Smooth muscle cell (in vitro differentiated cells): ENCODE results near the gene CXXC5. TPM values are rescaled to one million over a fixed set of nuclear protein-coding genes. Genes with fewer than 3 reads are reported as not detected.

Experiments
- DNase-seq: peaks from one replicate; lab custom pipeline; 2025; ENCODE audit not compliant: unreplicated experiment; lab: John Stamatoyannopoulos, UW
- H2AFZ ChIP-seq: fragments of 200-600 bp; sonication (generic); 2 replicates; pipeline ENCODE4 v1.6.0; 2016; ENCODE audit warnings: antibody characterized with exemption, low read depth, mild to moderate bottlenecking
- H3F3A ChIP-seq: fragments of 200-600 bp; sonication (generic); 2 replicates; pipeline ENCODE4 v1.6.0; 2017; ENCODE audit warnings: antibody characterized with exemption, low read depth
- H3K27ac ChIP-seq: fragments of 200-600 bp; sonication (generic); 2 replicates; pipeline ENCODE4 v1.5.1; 2016; ENCODE audit warnings: low read depth, mild to moderate bottlenecking
- H3K27me3 ChIP-seq: fragments of 200-600 bp; sonication (generic); 2 replicates; pipeline ENCODE4 v1.6.1; 2016; ENCODE audit warnings: low read depth, mild to moderate bottlenecking
- H3K36me3 ChIP-seq: fragments of 200-600 bp; sonication (generic); 2 replicates; pipeline ENCODE4 v1.5.1; 2016; ENCODE audit warnings: low read depth
- H3K4me1 ChIP-seq: fragments of 200-600 bp; sonication (generic); 2 replicates; pipeline ENCODE4 v1.5.1; 2016; ENCODE audit warnings: low read depth
- H3K4me2 ChIP-seq: fragments of 200-600 bp; sonication (generic); 2 replicates; pipeline ENCODE4 v1.6.0; 2016; ENCODE audit warnings: mild to moderate bottlenecking
- H3K4me3 ChIP-seq: fragments of 200-600 bp; sonication (generic); 2 replicates; pipeline ENCODE4 v1.5.1; 2016; ENCODE audit warnings: mild to moderate bottlenecking
- H3K79me2 ChIP-seq: fragments of 200-600 bp; sonication (generic); 2 replicates; pipeline ENCODE4 v1.6.0; 2016; ENCODE audit warnings: low read depth, mild to moderate bottlenecking
- H3K9ac ChIP-seq: fragments of 200-600 bp; sonication (generic); 2 replicates; pipeline ENCODE4 v1.6.0; 2016; ENCODE audit warnings: low read depth
- H3K9me3 ChIP-seq: fragments of 200-600 bp; sonication (generic); replicated peaks from 2 replicates; pipeline ENCODE4 v1.5.1; 2016; ENCODE audit warnings: low read depth
- H4K20me1 ChIP-seq: fragments of 200-600 bp; sonication (generic); 2 replicates; pipeline ENCODE4 v1.6.0; 2016; ENCODE audit warnings: low read depth
- CTCF ChIP-seq: fragments of 200-600 bp; sonication (generic); IDR thresholded peaks from 2 replicates; pipeline ENCODE4 v1.5.1; 2017; ENCODE audit warnings: borderline replicate concordance, mild to moderate bottlenecking, antibody characterized with exemption; ENCODE audit not compliant: insufficient read depth, poor library complexity, severe bottlenecking
- WGBS: methylation state at CpG from one replicate; pipeline ENCODE4 v1.1.7; 2016; ENCODE audit warnings: low lambda C conversion rate; 5-methylcytosine and 5-hydroxymethylcytosine counted together
- polyA plus RNA-seq: library from polyadenylated mRNA; unstranded; fragments of >200 nt; fragmentation: Nextera tagmentation; extraction: Ambion mirVana; gene quantifications from 2 replicates; pipeline ENCODE4 v1.2.1, GENCODE V29; 2016
- total RNA-seq: library from RNA; depleted of rRNA; stranded (reverse); fragments of >200 nt; gene quantifications from 2 replicates; pipeline ENCODE4 v1.2.3, GENCODE V29; 2014

The CXXC5 gene
- total and polyA plus RNA-seq, 2 experiments from 2014 or later = 85.5 to 139 TPM

- peak overlapping the region; percentile 59 for H3K4me2 ChIP-seq
- no peak for DNase-seq
- H3K36me3 ChIP-seq = no peaks in the 10 kb centered on the region
- peaks cover 21% of the 10 kb centered on the region for H3K4me1 ChIP-seq
- no peaks in the 10 kb centered on the region for H3K27me3 ChIP-seq
- peaks cover 11% of the 10 kb centered on the region for H3K79me2 ChIP-seq
- peak overlapping the region; percentile 54 for H3K27ac ChIP-seq
- H3K9me3 ChIP-seq = no peaks in the 10 kb centered on the region
- H3F3A ChIP-seq = peaks cover 9% of the 10 kb centered on the region
- no peak overlapping the region for H2AFZ ChIP-seq
- no peak for TF ChIP-seq CTCF
- H3K4me3 ChIP-seq = no peak overlapping the region
- peaks cover 2% of the 10 kb centered on the region for H4K20me1 ChIP-seq
- 83% methylated on average over 5 of the region's 5 CpGs for WGBS
- H3K9ac ChIP-seq = no peak overlapping the region
Observed at GRCh38 chr5:139644001-139644456, 4.1 kb upstream of the CXXC5 start.

GRCh38 chr5:139644646-139645429, 3.3 kb upstream of the CXXC5 start:
- Histone ChIP-seq H3K4me1 (peaks cover 20% of the 10 kb centered on the region), H3K27ac (no peak overlapping the region), H3K4me3 (no peak overlapping the region), H2AFZ (no peak overlapping the region), H3K9me3 (no peaks in the 10 kb centered on the region), H3K4me2 (no peak overlapping the region), H3F3A (peaks cover 9% of the 10 kb centered on the region), H3K36me3 (no peaks in the 10 kb centered on the region), H4K20me1 (peaks cover 9% of the 10 kb centered on the region), H3K27me3 (no peaks in the 10 kb centered on the region), H3K79me2 (peaks cover 19% of the 10 kb centered on the region), H3K9ac (no peak overlapping the region)
- no peak for DNase-seq
- no peak for TF ChIP-seq CTCF
- WGBS = 97% methylated on average over 3 of the region's 3 CpGs

- no peak for DNase-seq
- Histone ChIP-seq H3K27ac (no peak overlapping the region), H2AFZ (no peak overlapping the region), H3K4me2 (no peak overlapping the region), H3K9me3 (no peaks in the 10 kb centered on the region), H3K27me3 (no peaks in the 10 kb centered on the region), H3K4me3 (no peak overlapping the region), H3K79me2 (peaks cover 25% of the 10 kb centered on the region), H3K9ac (no peak overlapping the region), H3F3A (peaks cover 9% of the 10 kb centered on the region), H3K4me1 (peaks cover 20% of the 10 kb centered on the region), H4K20me1 (peaks cover 15% of the 10 kb centered on the region), H3K36me3 (no peaks in the 10 kb centered on the region)
- WGBS = 91% methylated on average over 3 of the region's 3 CpGs
- no peak for TF ChIP-seq CTCF
Observed at GRCh38 chr5:139645430-139645871, 2.7 kb upstream of the CXXC5 start.
